HG03159 (cell line): ENCODE measurements around the gene SIGLEC14.

ENCODE experiments used
- ATAC-seq: cut with Tn5 transposase; IDR thresholded peaks from one replicate; pipeline ENCODE4 v1.9.1; 2021; ENCODE audit warnings: mild to moderate bottlenecking, moderate library complexity; ENCODE audit not compliant: unreplicated experiment

The SIGLEC14 gene

GRCh38 chr19:51626675-51627074 lies 19.9 kb downstream of the SIGLEC14 start:
- no peak for ATAC-seq

- peak; percentile 61 for ATAC-seq
These were observed 25.4 kb downstream of the SIGLEC14 start for GRCh38 chr19:51621178-51621577.

- no peak for ATAC-seq
These were observed 30.6 kb downstream of the SIGLEC14 start for GRCh38 chr19:51615991-51616390.

GRCh38 chr19:51614789-51615188 lies 31.8 kb downstream of the SIGLEC14 start:
- ATAC-seq, result no peak

- ATAC-seq, result no peak
These were observed 36.0 kb downstream of the SIGLEC14 start for GRCh38 chr19:51610576-51610975.

GRCh38 chr19:51607920-51608562 lies 38.6 kb downstream of the SIGLEC14 start:
- no peak for ATAC-seq

- peak; percentile 95 for ATAC-seq
These were observed 39.5 kb downstream of the SIGLEC14 start for GRCh38 chr19:51607077-51607476.

- ATAC-seq, result no peak
These were observed 44.3 kb downstream of the SIGLEC14 start for GRCh38 chr19:51602189-51602854.

GRCh38 chr19:51600940-51601580 lies 45.6 kb downstream of the SIGLEC14 start:
- no peak for ATAC-seq

GRCh38 chr19:51599084-51599483 lies 47.5 kb downstream of the SIGLEC14 start:
- ATAC-seq, result no peak

GRCh38 chr19:51598159-51598915 lies 48.3 kb downstream of the SIGLEC14 start:
- ATAC-seq, result no peak

- no peak for ATAC-seq
These were observed 51.1 kb downstream of the SIGLEC14 start for GRCh38 chr19:51595190-51596175.

- ATAC-seq, result no peak
These were observed 51.9 kb downstream of the SIGLEC14 start for GRCh38 chr19:51594774-51595109.

GRCh38 chr19:51593969-51594773 lies 52.5 kb downstream of the SIGLEC14 start:
- ATAC-seq, result peak; percentile 95

- no peak for ATAC-seq
These were observed 53.3 kb downstream of the SIGLEC14 start for GRCh38 chr19:51593138-51593890.
